ENCODE results near the gene UCP3.

Gene UCP3

DNA sequence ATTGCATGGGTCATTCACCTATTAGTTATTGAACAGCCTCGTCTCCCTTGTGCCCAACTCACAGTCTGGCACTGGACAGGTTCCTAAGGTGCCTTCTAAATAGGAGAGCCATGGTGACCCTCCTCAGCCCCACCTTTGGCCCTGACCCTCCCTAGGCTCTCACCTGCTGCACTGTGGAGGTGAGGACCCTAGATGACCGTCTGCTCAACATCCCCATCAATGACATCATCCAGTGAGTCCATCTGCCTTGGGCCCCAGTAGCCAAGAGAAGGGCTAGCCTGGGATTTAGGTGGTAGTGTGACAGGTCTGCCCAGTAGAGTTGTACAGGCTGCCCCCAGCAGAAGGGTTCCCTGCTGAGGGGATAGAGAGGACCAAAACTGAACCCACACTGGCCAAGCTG lies 39.8 kb downstream of the UCP3 start:
- H2BK5ac ChIP-seq (ENCODE audit: low read length), result no peak overlapping the region
- WGBS (ENCODE audit: extremely low coverage, insufficient coverage, low lambda C conversion rate), result no CpG with 5 or more reads among the region's 2 CpGs

GRCh38 chr11:73968356-73968966 lies 40.4 kb downstream of the UCP3 start:
- Histone ChIP-seq H3K4ac (ENCODE audit: low read depth, low read length) (no peak overlapping the region), H3K23ac (ENCODE audit: low read length) (no peak overlapping the region), H3K79me2 (ENCODE audit: control insufficient read depth, insufficient read depth, low read length) (no peaks in the 10 kb centered on the region), H2BK15ac (replicated peaks; ENCODE audit: low read depth) (no peak overlapping the region), H3K56ac (ENCODE audit: low read length) (no peak overlapping the region), H3K4me3 (ENCODE audit: low read length) (no peak overlapping the region), H3K4me2 (ENCODE audit: low read length) (no peak overlapping the region), H3K27ac (ENCODE audit: low read depth, low read length) (no peak overlapping the region), H3K79me1 (ENCODE audit: low read length) (no peaks in the 10 kb centered on the region), H2AK5ac (ENCODE audit: low read length) (no peak overlapping the region), H3K9ac (ENCODE audit: low read length) (no peak overlapping the region), H4K5ac (ENCODE audit: low read length) (no peak overlapping the region), H3K18ac (ENCODE audit: low read length) (no peak overlapping the region), H3K27me3 (ENCODE audit: insufficient read depth, low read length, poor library complexity) (no peaks in the 10 kb centered on the region), H4K8ac (ENCODE audit: low read depth, low read length) (no peak overlapping the region), H2BK120ac (ENCODE audit: low read depth, low read length) (no peak overlapping the region), H2BK5ac (ENCODE audit: low read length) (no peak overlapping the region), H3K36me3 (ENCODE audit: control insufficient read depth, insufficient read depth, low read length) (no peaks in the 10 kb centered on the region), H3K4me1 (ENCODE audit: control insufficient read depth, low read depth, low read length) (no peaks in the 10 kb centered on the region)
- no peak for DNase-seq
- no CpG with 5 or more reads among the region's 15 CpGs for WGBS (ENCODE audit: extremely low coverage, insufficient coverage, low lambda C conversion rate)

More for the DNA sequence above, 39.8 kb downstream of the UCP3 start:
- Histone ChIP-seq H3K23ac (ENCODE audit: low read length) (no peak overlapping the region), H3K79me1 (ENCODE audit: low read length) (no peaks in the 10 kb centered on the region), H3K18ac (ENCODE audit: low read length) (no peak overlapping the region), H2AK5ac (ENCODE audit: low read length) (no peak overlapping the region), H3K27ac (ENCODE audit: low read depth, low read length) (no peak overlapping the region), H2BK15ac (replicated peaks; ENCODE audit: low read depth) (no peak overlapping the region), H3K9ac (ENCODE audit: low read length) (no peak overlapping the region), H3K4me3 (ENCODE audit: low read length) (no peak overlapping the region), H4K8ac (ENCODE audit: low read depth, low read length) (no peak overlapping the region), H3K79me2 (ENCODE audit: control insufficient read depth, insufficient read depth, low read length) (no peaks in the 10 kb centered on the region), H4K5ac (ENCODE audit: low read length) (no peak overlapping the region), H2BK120ac (ENCODE audit: low read depth, low read length) (no peak overlapping the region), H3K27me3 (ENCODE audit: insufficient read depth, low read length, poor library complexity) (no peaks in the 10 kb centered on the region), H3K56ac (ENCODE audit: low read length) (no peak overlapping the region), H3K4ac (ENCODE audit: low read depth, low read length) (no peak overlapping the region), H3K4me2 (ENCODE audit: low read length) (no peak overlapping the region), H3K4me1 (ENCODE audit: control insufficient read depth, low read depth, low read length) (no peaks in the 10 kb centered on the region), H3K36me3 (ENCODE audit: control insufficient read depth, insufficient read depth, low read length) (no peaks in the 10 kb centered on the region)
- DNase-seq, result no peak

DNA sequence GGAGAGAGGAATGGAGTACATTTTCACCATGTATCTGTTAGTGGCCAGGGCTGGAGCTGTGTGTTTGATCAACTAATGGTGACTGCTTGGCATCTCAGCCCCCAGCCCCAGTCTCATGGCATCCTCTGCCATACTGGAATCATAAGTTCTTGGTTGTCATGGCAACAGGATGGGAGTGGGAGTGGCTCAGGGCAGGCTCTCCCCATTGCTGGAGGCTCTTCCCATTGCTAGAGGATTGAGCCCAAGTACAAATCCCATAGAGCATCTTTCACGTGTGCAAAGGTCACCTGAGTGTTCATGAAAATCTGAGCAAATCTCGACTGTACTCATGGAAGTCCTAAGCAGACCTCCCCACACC lies 43.1 kb downstream of the UCP3 start:
- no peak overlapping the region for H2BK120ac ChIP-seq (ENCODE audit: low read depth, low read length)
- no CpG with 5 or more reads among the region's 2 CpGs for WGBS (ENCODE audit: extremely low coverage, insufficient coverage, low lambda C conversion rate)
- H3K23ac ChIP-seq (ENCODE audit: low read length), result no peak overlapping the region
- H3K4me2 ChIP-seq (ENCODE audit: low read length), result no peak overlapping the region
- no peaks in the 10 kb centered on the region for H3K36me3 ChIP-seq (ENCODE audit: control insufficient read depth, insufficient read depth, low read length)
- no peak overlapping the region for H2BK15ac ChIP-seq (replicated peaks; ENCODE audit: low read depth)
- H3K56ac ChIP-seq (ENCODE audit: low read length), result no peak overlapping the region
- H3K79me2 ChIP-seq (ENCODE audit: control insufficient read depth, insufficient read depth, low read length), result no peaks in the 10 kb centered on the region
- no peak overlapping the region for H4K8ac ChIP-seq (ENCODE audit: low read depth, low read length)
- H3K18ac ChIP-seq (ENCODE audit: low read length), result no peak overlapping the region
- H3K27me3 ChIP-seq (ENCODE audit: insufficient read depth, low read length, poor library complexity), result no peaks in the 10 kb centered on the region
- H4K5ac ChIP-seq (ENCODE audit: low read length), result no peak overlapping the region
- no peak overlapping the region for H2AK5ac ChIP-seq (ENCODE audit: low read length)
- H3K79me1 ChIP-seq (ENCODE audit: low read length), result no peaks in the 10 kb centered on the region
- no peak overlapping the region for H2BK5ac ChIP-seq (ENCODE audit: low read length)
- H3K4ac ChIP-seq (ENCODE audit: low read depth, low read length), result no peak overlapping the region
- H3K9ac ChIP-seq (ENCODE audit: low read length), result no peak overlapping the region
- H3K4me1 ChIP-seq (ENCODE audit: control insufficient read depth, low read depth, low read length), result no peaks in the 10 kb centered on the region
- H3K27ac ChIP-seq (ENCODE audit: low read depth, low read length), result no peak overlapping the region
- DNase-seq, result no peak
- no peak overlapping the region for H3K4me3 ChIP-seq (ENCODE audit: low read length)

DNA sequence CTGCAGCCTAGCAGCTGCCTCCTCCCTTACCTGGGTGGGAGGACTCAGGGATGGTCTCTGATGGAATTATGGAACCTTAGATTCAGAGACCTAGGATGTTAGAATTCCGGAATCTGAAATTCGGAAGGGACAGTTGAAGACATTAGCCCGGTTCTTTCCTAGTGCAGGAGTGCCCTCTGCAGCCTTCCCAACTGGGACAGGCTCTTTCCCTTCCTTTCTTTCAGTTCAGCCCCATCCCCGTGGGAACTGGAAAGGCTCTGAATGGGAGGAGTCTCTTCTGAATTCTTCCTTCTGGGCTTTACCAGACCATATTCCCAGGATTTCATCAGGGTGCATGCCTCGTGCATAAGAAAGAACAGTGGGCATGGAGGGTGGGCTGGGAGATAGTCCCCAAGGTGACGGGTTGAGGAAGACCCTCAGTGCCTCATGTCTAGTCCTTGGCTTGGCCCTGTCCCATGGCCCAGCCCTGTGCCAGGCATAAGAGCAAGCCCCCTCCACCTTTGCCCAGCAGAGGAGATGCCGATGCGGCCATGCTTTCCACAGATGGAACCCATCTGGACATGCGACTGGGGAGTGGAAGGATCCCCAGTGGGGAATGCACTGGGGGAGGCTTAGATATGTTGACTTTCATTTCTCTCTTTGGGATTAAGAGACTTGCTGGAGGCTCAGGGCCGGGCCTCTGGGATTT lies 43.7 kb downstream of the UCP3 start:
- no peak overlapping the region for H2BK15ac ChIP-seq (replicated peaks; ENCODE audit: low read depth)
- H3K18ac ChIP-seq (ENCODE audit: low read length), result no peak overlapping the region
- H4K5ac ChIP-seq (ENCODE audit: low read length), result no peak overlapping the region
- H2BK5ac ChIP-seq (ENCODE audit: low read length), result no peak overlapping the region
- no peak overlapping the region for H3K4ac ChIP-seq (ENCODE audit: low read depth, low read length)
- no peak overlapping the region for H3K23ac ChIP-seq (ENCODE audit: low read length)
- no peaks in the 10 kb centered on the region for H3K36me3 ChIP-seq (ENCODE audit: control insufficient read depth, insufficient read depth, low read length)
- H3K4me2 ChIP-seq (ENCODE audit: low read length), result no peak overlapping the region
- H3K4me3 ChIP-seq (ENCODE audit: low read length), result no peak overlapping the region
- no peak overlapping the region for H2AK5ac ChIP-seq (ENCODE audit: low read length)
- H3K27ac ChIP-seq (ENCODE audit: low read depth, low read length), result no peak overlapping the region
- no peaks in the 10 kb centered on the region for H3K4me1 ChIP-seq (ENCODE audit: control insufficient read depth, low read depth, low read length)
- no peak overlapping the region for H4K8ac ChIP-seq (ENCODE audit: low read depth, low read length)
- no peak for DNase-seq
- WGBS (ENCODE audit: extremely low coverage, insufficient coverage, low lambda C conversion rate), result no CpG with 5 or more reads among the region's 10 CpGs
- no peaks in the 10 kb centered on the region for H3K79me2 ChIP-seq (ENCODE audit: control insufficient read depth, insufficient read depth, low read length)
- H3K79me1 ChIP-seq (ENCODE audit: low read length), result no peaks in the 10 kb centered on the region
- no peak overlapping the region for H2BK120ac ChIP-seq (ENCODE audit: low read depth, low read length)
- H3K27me3 ChIP-seq (ENCODE audit: insufficient read depth, low read length, poor library complexity), result no peaks in the 10 kb centered on the region
- no peak overlapping the region for H3K56ac ChIP-seq (ENCODE audit: low read length)
- H3K9ac ChIP-seq (ENCODE audit: low read length), result no peak overlapping the region

DNA sequence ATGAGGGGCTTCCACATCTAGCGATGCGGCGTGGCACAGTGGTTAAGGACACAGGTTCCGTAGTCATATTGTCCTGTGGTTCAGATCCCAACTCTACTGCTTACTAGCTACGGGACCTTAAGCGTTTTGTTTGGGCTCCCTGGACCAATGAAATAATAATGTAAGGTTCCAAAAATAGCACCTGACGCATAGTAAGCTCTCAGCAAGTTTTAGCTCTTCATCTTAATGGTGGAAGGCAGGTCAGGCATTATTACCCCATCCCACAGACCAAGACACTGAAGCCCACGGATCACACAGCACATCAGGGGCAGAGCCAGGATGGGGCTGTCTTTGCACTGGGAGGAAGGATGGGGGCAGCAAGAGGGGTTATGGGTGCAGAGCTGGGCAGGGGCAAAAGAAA lies 45.0 kb downstream of the UCP3 start:
- Histone ChIP-seq H2BK120ac (ENCODE audit: low read depth, low read length) (no peak overlapping the region), H3K23ac (ENCODE audit: low read length) (no peak overlapping the region), H4K5ac (ENCODE audit: low read length) (no peak overlapping the region), H3K36me3 (ENCODE audit: control insufficient read depth, insufficient read depth, low read length) (peaks cover 1% of the 10 kb centered on the region), H3K9ac (ENCODE audit: low read length) (no peak overlapping the region), H3K4me3 (ENCODE audit: low read length) (no peak overlapping the region), H3K56ac (ENCODE audit: low read length) (no peak overlapping the region), H3K4me1 (ENCODE audit: control insufficient read depth, low read depth, low read length) (peaks cover 1% of the 10 kb centered on the region), H4K8ac (ENCODE audit: low read depth, low read length) (no peak overlapping the region), H3K18ac (ENCODE audit: low read length) (no peak overlapping the region), H3K27ac (ENCODE audit: low read depth, low read length) (no peak overlapping the region), H3K79me1 (ENCODE audit: low read length) (no peaks in the 10 kb centered on the region), H2BK5ac (ENCODE audit: low read length) (no peak overlapping the region), H3K4ac (ENCODE audit: low read depth, low read length) (no peak overlapping the region), H2BK15ac (replicated peaks; ENCODE audit: low read depth) (no peak overlapping the region), H3K4me2 (ENCODE audit: low read length) (no peak overlapping the region), H2AK5ac (ENCODE audit: low read length) (no peak overlapping the region), H3K27me3 (ENCODE audit: insufficient read depth, low read length, poor library complexity) (no peaks in the 10 kb centered on the region), H3K79me2 (ENCODE audit: control insufficient read depth, insufficient read depth, low read length) (no peaks in the 10 kb centered on the region)
- WGBS (ENCODE audit: extremely low coverage, insufficient coverage, low lambda C conversion rate), result no CpG with 5 or more reads among the region's 8 CpGs
- no peak for DNase-seq
